HG02678 (cell line): ENCODE data around the gene C1orf141.
"Not testable (repeated sequence)": the region's sequence is repeated elsewhere in the genome, so short reads cannot be mapped to it uniquely, and the experiment has no call there.

Experiments
- ATAC-seq: cut with Tn5 transposase; IDR thresholded peaks from one replicate; pipeline ENCODE4 v1.9.1; 2021; ENCODE audit warnings: mild to moderate bottlenecking, moderate library complexity; ENCODE audit not compliant: unreplicated experiment

C1orf141 gene

GRCh38 chr1:67089685-67090208 lies 45.0 kb downstream of the C1orf141 start:
- no peak for ATAC-seq

- no peak for ATAC-seq
These were observed 46.3 kb downstream of the C1orf141 start for GRCh38 chr1:67088440-67088839.

GRCh38 chr1:67085326-67085725 lies 49.4 kb downstream of the C1orf141 start:
- no peak for ATAC-seq

GRCh38 chr1:67084765-67085318 lies 49.9 kb downstream of the C1orf141 start:
- ATAC-seq: no peak

- ATAC-seq: no peak
These were observed 56.5 kb downstream of the C1orf141 start for GRCh38 chr1:67078291-67078690.

GRCh38 chr1:67077593-67077992 lies 57.2 kb downstream of the C1orf141 start:
- ATAC-seq: no peak

GRCh38 chr1:67072749-67073148 lies 62.0 kb downstream of the C1orf141 start:
- ATAC-seq: no peak

- ATAC-seq: not testable (repeated sequence)
These were observed 67.1 kb downstream of the C1orf141 start for GRCh38 chr1:67067655-67068054.

GRCh38 chr1:67062412-67062811 lies 72.4 kb downstream of the C1orf141 start:
- no peak for ATAC-seq

- no peak for ATAC-seq
These were observed 73.5 kb downstream of the C1orf141 start for GRCh38 chr1:67061266-67061665.

GRCh38 chr1:67060811-67061218 lies 74.0 kb downstream of the C1orf141 start:
- no peak for ATAC-seq

GRCh38 chr1:67059346-67059745 lies 75.4 kb downstream of the C1orf141 start:
- ATAC-seq: no peak

GRCh38 chr1:67058761-67059160 lies 76.0 kb downstream of the C1orf141 start:
- no peak for ATAC-seq

GRCh38 chr1:67058242-67058641 lies 76.5 kb downstream of the C1orf141 start:
- no peak for ATAC-seq

- peak; percentile 82 for ATAC-seq
These were observed 80.7 kb downstream of the C1orf141 start, which contains the start of gene SLC35D1 for GRCh38 chr1:67053785-67054772. Gene SLC35D1, minus strand, starts transcription at chr1:67054148. Its CDS starts 135 bp downstream, at chr1:67054013.

GRCh38 chr1:67053535-67053784 lies 81.3 kb downstream of the C1orf141 start:
- ATAC-seq: peak; percentile 36

GRCh38 chr1:67052741-67053534 lies 81.8 kb downstream of the C1orf141 start:
- peak; percentile 24 for ATAC-seq

- no peak for ATAC-seq
These were observed 83.6 kb downstream of the C1orf141 start for GRCh38 chr1:67051196-67051595.

GRCh38 chr1:67044631-67045270 lies 90.0 kb downstream of the C1orf141 start:
- ATAC-seq: no peak

- ATAC-seq: no peak
These were observed 91.4 kb downstream of the C1orf141 start for GRCh38 chr1:67043366-67043765.
